K562 (cell line): ENCODE measurements around the gene AUNIP. TPM values are rescaled to one million over a fixed set of nuclear protein-coding genes. Genes with fewer than 3 reads are reported as not detected.

Experiments
- CEBPG ChIP-seq, 3 experiments: fragments of 200-800 bp in 1 of 3; sonication (Bioruptor generic) in 1 of 3; sonication (generic) in 1 of 3; formaldehyde crosslinking in 1 of 3; IDR thresholded peaks in 2 of 3; conservative IDR thresholded peaks in 1 of 3; 2 replicates each; pipeline versions ENCODE4 v1.6.1 to v1.8.0; 2016 to 2022; ENCODE audit warnings: missing compliant biosample characterization in 2 of 3, missing genetic modification characterization in 2 of 3, mild to moderate bottlenecking in 1 of 3, missing genetic modification reagents in 1 of 3
- CHCHD3 ChIP-seq: fragments of 250-450 bp; sonication (Bioruptor Pico); IDR thresholded peaks from 2 replicates; pipeline ENCODE4 v2.1.2; 2022; ENCODE audit warnings: mild to moderate bottlenecking
- DNMT1 ChIP-seq: fragments of 450-650 bp; IDR thresholded peaks from 2 replicates; pipeline ENCODE4 v1.6.1; 2016; ENCODE audit warnings: antibody characterized with exemption, mild to moderate bottlenecking
- GABPB2 ChIP-seq: fragments of 250-450 bp; sonication (Bioruptor Pico); conservative IDR thresholded peaks from 2 replicates; pipeline ENCODE4 v1.5.1; 2021; ENCODE audit warnings: mild to moderate bottlenecking
- RNF219 ChIP-seq: fragments of 250-450 bp; sonication (Bioruptor Pico); IDR thresholded peaks from 2 replicates; pipeline ENCODE4 v1.5.0; 2022; ENCODE audit warnings: mild to moderate bottlenecking
- SUPT5H ChIP-seq: fragments of 450-650 bp; IDR thresholded peaks from 2 replicates; pipeline ENCODE4 v1.6.1; 2016
- TAL1 ChIP-seq: fragments of 450-650 bp; IDR thresholded peaks from 2 replicates; pipeline ENCODE4 v1.6.1; 2016; ENCODE audit warnings: mild to moderate bottlenecking
- TBL1XR1 ChIP-seq, 2 experiments: IDR thresholded peaks; 2 replicates each; pipeline ENCODE4 v1.6.1; 2012; ENCODE audit warnings: improper control_type of control experiment in 2 of 2, low read length in 2 of 2, mild to moderate bottlenecking in 1 of 2
- TFAP4 ChIP-seq: sonication (generic); formaldehyde crosslinking; IDR thresholded peaks from 2 replicates; pipeline ENCODE4 v1.8.0; 2022; ENCODE audit warnings: missing genetic modification reagents, mild to moderate bottlenecking, moderate library complexity, borderline replicate concordance
- TFE3 ChIP-seq: fragments of 450-650 bp; formaldehyde crosslinking; IDR thresholded peaks from 2 replicates; pipeline ENCODE4 v1.4.0; 2020; ENCODE audit warnings: mild to moderate bottlenecking, mixed read lengths
- WHSC1 ChIP-seq: IDR thresholded peaks from one replicate; pipeline ENCODE4 v1.6.1; 2012; ENCODE audit warnings: low read length, control low read depth, inconsistent platforms
- ZFPM2 ChIP-seq: fragments of 250-450 bp; sonication (Bioruptor Pico); IDR thresholded peaks from 2 replicates; pipeline ENCODE4 v1.5.1; 2022; ENCODE audit warnings: mild to moderate bottlenecking
- polyA plus RNA-seq, 8 experiments: library from polyadenylated mRNA; depleted of rRNA in 4 of 8; stranded (reverse) in 5 of 8; unstranded in 3 of 8; fragments of >200 nt; fragmentation: Nextera tagmentation in 2 of 8; fragmentation: Illumina TruSeq in 1 of 8; extraction: Ambion mirVana in 2 of 8; extraction: Trizol in 1 of 8; gene quantifications; 2 replicates each; pipeline versions ENCODE4 v1.2.1 to v1.2.3, GENCODE V29; 2011 to 2014; ENCODE audit warnings: inconsistent platforms in 1 of 8, missing spikeins in 1 of 8
- total RNA-seq, 7 experiments: library from RNA; depleted of rRNA in 6 of 7; stranded (reverse); fragments of >200 nt in 6 of 7; fragmentation: Illumina TruSeq in 2 of 7; extraction: Trizol in 2 of 7; gene quantifications; 2 replicates each; pipeline versions ENCODE4 v1.2.1 to v1.2.3, GENCODE V29; 2011 to 2021; ENCODE audit warnings: low replicate concordance in 1 of 7
- TF ChIP-seq, protein P1 (sequence below), 2 experiments: fragments of 450-650 bp; formaldehyde crosslinking in 1 of 2; IDR thresholded peaks; 2 replicates each; pipeline versions ENCODE4 v1.4.0 to v1.6.1; 2014 to 2020; ENCODE audit warnings: mild to moderate bottlenecking in 2 of 2, borderline replicate concordance in 1 of 2, low read depth in 1 of 2

The AUNIP gene
- total and polyA plus RNA-seq, 9 of the 15 experiments (the other 6 are each of a cell fraction or from before 2014, with no cell fraction given): 12.1 to 53.8 (median 47.1) TPM

GRCh38 chr1:25905680-25906643, 46.7 kb upstream of the AUNIP start, which contains the start of gene STMN1 (continued):
- TF ChIP-seq, protein P1, sequence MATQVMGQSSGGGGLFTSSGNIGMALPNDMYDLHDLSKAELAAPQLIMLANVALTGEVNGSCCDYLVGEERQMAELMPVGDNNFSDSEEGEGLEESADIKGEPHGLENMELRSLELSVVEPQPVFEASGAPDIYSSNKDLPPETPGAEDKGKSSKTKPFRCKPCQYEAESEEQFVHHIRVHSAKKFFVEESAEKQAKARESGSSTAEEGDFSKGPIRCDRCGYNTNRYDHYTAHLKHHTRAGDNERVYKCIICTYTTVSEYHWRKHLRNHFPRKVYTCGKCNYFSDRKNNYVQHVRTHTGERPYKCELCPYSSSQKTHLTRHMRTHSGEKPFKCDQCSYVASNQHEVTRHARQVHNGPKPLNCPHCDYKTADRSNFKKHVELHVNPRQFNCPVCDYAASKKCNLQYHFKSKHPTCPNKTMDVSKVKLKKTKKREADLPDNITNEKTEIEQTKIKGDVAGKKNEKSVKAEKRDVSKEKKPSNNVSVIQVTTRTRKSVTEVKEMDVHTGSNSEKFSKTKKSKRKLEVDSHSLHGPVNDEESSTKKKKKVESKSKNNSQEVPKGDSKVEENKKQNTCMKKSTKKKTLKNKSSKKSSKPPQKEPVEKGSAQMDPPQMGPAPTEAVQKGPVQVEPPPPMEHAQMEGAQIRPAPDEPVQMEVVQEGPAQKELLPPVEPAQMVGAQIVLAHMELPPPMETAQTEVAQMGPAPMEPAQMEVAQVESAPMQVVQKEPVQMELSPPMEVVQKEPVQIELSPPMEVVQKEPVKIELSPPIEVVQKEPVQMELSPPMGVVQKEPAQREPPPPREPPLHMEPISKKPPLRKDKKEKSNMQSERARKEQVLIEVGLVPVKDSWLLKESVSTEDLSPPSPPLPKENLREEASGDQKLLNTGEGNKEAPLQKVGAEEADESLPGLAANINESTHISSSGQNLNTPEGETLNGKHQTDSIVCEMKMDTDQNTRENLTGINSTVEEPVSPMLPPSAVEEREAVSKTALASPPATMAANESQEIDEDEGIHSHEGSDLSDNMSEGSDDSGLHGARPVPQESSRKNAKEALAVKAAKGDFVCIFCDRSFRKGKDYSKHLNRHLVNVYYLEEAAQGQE (IDR thresholded peaks at IDR 0.05; ENCODE audit: borderline replicate concordance): peak; percentile 93
- TF ChIP-seq, protein P1 (CRISPR knock-in tag; IDR thresholded peaks at IDR 0.05; ENCODE audit: low read depth): no peak
- TF ChIP-seq ZFPM2 (CRISPR knock-in tag) (no peak), TAL1 (no peak), WHSC1 (no peak), CEBPG (CRISPR knock-in tag; IDR thresholded peaks at IDR 0.05) (no peak), CEBPG (tag; conservative IDR thresholded peaks at IDR 0.05 in 1 of 2, IDR thresholded peaks at IDR 0.05 in 1 of 2) (no peak), TBL1XR1 (IDR thresholded peaks at IDR 0.05; ENCODE audit: low read length in 2 of 2) (peak; percentile 65 to 78; a peak in 3 of 4 replicates), DNMT1 (no peak), CHCHD3 (CRISPR knock-in tag) (peak; percentile 64; the same call in 1 of the 2 replicates), SUPT5H (peak; percentile 97), TFE3 (CRISPR knock-in tag) (peak; percentile 99), TFAP4 (CRISPR knock-in tag) (peak; percentile 80), RNF219 (CRISPR knock-in tag) (no peak), GABPB2 (no peak)
